Erythroblast (primary cell): ENCODE measurements around the gene MACROD2.

Source experiments
- GATA1 ChIP-seq: IDR thresholded peaks from 2 replicates; pipeline ENCODE4 v1.6.1; 2011; ENCODE audit warnings: low read depth, mild to moderate bottlenecking, control low read depth, low read length, moderate library complexity
- POLR2A ChIP-seq: IDR thresholded peaks from 2 replicates; pipeline ENCODE4 v1.6.1; 2011; ENCODE audit warnings: mild to moderate bottlenecking, low read length

DNA sequence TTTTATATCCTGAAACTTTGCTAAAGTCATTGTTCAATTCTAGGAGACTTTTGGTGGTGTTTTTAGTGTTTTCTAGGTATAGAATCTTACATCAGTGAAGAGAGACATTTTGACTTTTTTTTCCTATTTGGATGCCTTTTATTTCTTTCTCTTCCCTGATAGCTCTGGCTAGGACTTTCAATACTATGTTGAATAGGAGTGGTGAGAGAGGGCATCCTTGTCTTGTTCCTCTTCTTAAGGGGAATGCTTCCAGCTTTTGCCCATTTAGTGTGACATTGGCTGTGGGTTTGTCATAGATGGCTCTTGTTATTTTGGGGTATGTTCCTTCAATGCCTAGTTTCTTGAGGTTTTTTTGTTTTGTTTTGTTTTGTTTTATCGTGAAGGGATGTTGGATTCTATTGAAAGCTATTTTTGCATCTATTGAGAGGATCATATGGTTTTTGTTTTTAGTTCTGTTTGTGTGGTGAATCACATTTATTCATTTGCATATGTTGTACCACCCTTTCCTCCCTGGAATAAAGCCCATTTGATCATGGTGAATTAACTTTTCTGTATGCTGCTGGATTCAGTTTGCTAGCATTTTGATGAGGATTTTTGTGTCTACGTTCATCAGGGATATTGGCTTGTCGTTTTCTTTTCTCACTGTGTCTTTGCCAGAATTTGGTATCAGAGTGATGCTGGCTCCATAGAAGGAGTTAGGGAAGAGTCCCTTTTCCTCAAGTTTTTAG lies 882.1 kb downstream of the MACROD2 start:
- no peak for TF ChIP-seq POLR2A
- no peak for TF ChIP-seq GATA1
